Stimulated activated CD4-positive, alpha-beta T cell treated with anti-CD3 and anti-CD28 coated beads, Interleukin-15, amount 100 ng/mL, for 1 hour (primary cell): ENCODE measurements around the gene RPS16.

Source experiments
- DNase-seq, 2 donors: peaks; one replicate each; pipeline ENCODE4 v3.0.0-alpha.2; 2020; ENCODE audit warnings: low read depth in 1 of 2, low spot score in 1 of 2

Gene RPS16

DNA sequence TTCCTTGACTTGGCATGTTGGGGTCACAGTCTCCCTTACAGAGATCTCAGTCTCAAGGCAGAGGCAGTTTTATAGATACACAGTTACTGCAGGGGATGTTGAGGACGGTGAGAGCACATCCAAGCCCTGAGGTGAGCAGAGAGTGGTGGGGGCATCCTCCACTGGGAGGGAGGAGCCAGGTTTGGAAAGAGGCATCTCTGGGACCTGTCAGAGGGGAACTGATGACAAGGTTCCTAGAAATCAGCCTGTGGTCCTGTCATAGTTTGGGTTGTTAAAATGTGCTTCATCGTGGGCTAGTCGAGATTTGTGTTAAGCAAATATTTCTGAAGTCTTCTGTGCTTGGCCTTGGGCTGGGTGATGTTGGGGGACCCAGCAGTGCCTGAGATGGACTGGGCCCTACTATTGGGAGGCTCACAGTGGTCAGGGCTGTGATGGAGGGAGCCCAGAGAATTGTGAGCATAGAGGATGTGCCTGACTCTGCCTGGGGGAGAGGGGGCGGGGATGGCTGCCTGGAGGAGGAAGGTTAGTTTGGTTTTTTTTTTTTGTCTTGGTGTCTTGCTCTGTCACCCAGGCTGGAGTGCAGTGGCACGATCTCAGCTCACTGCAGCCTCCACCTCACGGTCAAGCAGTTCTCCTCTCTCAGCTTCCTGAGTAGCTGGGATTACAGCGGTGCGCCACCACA lies 13.5 kb upstream of the RPS16 start:
- DNase-seq = no peak

- DNase-seq = no peak
These were observed 12.5 kb upstream of the RPS16 start for GRCh38 chr19:39448271-39448670.

DNA sequence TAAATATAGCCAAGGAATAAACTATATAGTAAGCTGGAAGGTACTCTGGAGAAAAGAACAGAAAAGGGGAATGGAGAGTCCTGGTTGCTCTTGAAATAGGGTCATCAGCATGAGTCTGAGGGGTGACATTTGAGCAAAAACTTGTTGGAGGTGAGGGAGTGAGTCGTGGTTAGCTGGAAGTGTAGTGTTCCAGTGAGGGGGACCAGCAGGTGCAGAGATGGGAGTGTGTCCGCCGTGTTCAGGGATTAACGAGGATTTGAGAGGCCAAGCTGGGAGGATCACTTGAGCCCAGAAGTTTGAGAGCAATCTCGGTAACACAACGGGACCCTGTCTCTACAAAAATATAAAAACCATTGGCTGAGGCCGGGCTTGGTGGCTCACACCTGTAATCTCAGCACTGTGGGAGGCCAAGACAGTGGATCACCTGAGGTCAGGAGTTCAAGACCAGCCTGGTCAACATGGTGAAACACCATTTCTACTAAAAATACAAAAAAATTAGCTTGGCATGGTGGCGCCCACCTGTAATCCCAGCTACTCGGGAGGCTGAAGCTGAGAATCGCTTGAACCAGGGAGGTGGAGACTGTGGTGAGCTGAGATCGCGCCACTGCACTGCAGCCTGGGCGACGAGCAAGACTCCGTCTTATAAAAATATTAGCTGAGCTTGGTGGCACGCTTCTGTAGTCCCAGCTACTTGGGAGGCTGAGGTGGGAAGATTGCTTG lies 10.8 kb upstream of the RPS16 start:
- no peak for DNase-seq

GRCh38 chr19:39445196-39446111 lies 9.7 kb upstream of the RPS16 start, which contains the start of gene SUPT5H:
SUPT5H (plus strand) TSS chr19:39445582; CDS start chr19:39445891, 309 bp downstream.
- peak; percentile 91 to 94 for DNase-seq

- no peak for DNase-seq
These were observed 8.9 kb upstream of the RPS16 start for GRCh38 chr19:39444598-39445195.

GRCh38 chr19:39438270-39438934 lies 2.7 kb upstream of the RPS16 start:
- DNase-seq = no peak

DNA sequence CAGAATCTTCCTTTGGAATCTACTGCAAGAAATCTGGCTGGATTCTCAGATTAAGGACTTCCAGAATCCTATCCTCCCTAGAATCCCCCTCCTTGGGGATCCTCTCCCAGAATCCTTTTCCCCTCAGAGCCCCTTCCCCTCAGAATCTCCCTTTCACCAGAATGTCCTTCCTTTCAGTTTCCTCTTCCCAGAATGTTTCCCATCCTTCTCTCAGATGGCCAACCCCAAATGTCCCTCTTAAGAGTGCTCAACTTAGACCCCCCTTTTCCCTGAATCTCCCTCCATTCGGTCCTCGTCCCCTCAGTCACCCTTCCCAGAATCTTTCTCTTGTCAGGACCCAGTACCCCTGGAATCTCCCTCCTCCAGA lies 584 bp upstream of the RPS16 start:
- no peak for DNase-seq

- no peak for DNase-seq
These were observed 1.3 kb downstream of the RPS16 start for GRCh38 chr19:39434123-39435076.

GRCh38 chr19:39433480-39434079 lies 2.2 kb downstream of the RPS16 start:
- DNase-seq = no peak

- DNase-seq = no peak
These were observed 3.1 kb downstream of the RPS16 start for GRCh38 chr19:39432677-39433025.

DNA sequence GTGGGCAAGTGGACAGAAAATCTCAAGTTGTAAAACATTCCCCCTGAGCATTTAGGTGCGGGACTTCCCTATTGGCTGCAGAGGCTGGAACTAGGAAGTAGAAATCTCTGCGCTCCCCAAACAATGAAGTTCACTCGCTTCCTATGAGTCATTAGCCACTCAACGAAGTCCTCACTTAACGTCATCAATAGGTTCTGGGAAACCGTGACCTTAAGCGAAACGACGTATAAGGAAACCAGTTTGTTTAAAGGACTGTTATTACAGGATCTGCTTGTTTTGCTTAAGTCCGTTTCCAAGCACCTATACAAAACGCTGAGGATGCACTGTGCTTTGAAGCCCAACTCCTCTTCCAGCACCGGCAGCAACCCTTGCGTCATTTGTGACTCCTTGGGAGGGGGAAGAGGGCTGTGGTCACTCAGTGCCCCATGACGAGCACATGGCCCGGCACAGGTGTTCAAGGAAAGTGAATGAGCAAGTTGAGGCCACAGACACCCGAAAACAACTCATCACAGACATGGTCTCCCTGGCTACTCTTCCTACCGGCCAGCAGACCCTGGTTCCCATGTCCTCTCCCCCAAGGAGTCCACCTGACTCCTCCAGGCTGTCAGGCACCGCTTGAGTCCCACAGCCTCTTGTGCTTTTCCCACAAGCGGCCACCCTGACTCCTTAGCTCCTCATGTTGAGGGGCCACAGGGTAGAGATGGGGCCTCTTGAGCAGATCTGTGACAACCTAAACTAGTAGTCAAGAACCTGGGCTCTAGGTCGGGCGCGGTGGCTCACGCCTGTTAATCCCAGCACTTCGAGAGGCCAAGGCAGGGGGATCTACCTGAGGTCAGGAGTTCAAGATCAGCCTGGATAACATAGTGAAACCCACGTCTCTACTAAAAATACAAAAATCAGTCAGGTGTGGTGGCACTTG lies 4.8 kb downstream of the RPS16 start:
- peak in 1 of 2 donors; percentile 47 for DNase-seq

DNA sequence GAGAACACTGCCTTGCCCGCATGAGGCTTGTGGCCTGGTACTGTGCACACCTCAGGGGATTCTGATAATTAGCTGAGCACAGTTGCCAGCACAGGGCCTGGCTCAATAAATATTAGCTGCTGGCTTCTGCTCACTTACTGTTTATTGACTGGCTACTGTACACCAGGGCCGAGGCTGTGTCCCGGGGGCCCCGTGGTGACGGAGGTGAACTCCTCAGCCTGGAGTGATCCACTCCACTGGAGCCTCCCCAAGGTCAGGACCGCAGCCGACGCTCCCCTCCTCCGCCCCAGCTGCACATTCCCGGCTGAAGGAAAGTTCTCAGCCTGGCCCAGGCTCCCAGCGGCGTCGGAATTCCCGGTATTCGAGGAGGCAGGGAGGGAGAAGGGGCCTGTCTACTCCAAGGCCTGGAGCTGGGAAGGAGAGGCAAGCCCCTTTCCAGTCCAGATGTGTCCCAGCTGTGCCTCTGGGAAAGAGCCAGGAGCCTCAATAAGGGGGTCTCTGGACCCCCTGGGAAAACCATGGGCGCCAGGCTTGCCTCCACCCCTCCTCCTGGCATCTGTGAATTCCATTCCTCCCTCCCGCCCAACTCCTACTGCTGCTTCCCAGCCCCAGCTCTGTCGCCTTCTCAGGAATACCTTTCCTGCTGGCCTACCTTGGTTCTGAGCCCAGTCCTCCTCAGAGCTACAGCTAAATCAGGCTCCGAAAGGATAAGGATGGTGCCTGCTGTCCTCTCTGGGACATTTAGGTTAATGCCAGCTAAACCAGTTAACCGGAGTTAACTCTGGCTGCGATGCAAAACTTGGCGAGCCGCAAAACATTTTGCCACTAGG lies 7.3 kb downstream of the RPS16 start:
- no peak for DNase-seq

GRCh38 chr19:39427707-39428106 lies 8.0 kb downstream of the RPS16 start:
- DNase-seq = no peak

DNA sequence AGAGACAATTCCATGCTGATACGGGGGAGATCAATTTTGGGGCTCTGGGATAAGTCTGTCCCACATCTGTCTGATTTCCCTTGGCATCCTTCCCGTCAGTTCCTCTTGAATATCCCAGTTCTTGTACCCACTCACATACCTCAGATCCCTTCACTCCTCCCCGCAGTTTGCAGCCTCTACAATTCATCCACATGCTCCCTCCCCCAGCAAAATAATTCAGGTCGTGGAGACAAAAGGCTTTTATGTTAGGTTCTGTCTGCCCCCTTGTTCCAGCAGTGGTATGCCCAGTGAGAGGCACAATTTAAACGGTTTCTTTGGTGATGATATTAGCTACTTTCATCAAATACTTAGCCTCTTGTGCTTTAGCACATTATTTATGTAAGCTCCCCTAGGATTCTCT lies 9.6 kb downstream of the RPS16 start:
- no peak for DNase-seq

GRCh38 chr19:39425744-39426143 lies 10.0 kb downstream of the RPS16 start:
- DNase-seq = no peak

- no peak for DNase-seq
These were observed 10.8 kb downstream of the RPS16 start for GRCh38 chr19:39424934-39425333.
